Measurements from ENCODE around the gene BICC1. TPM values are rescaled to one million over a fixed set of nuclear protein-coding genes. Genes with fewer than 3 reads are reported as not detected.

BICC1 gene
- total RNA-seq, 1 donor from 2014 or later = 2.4 TPM

DNA sequence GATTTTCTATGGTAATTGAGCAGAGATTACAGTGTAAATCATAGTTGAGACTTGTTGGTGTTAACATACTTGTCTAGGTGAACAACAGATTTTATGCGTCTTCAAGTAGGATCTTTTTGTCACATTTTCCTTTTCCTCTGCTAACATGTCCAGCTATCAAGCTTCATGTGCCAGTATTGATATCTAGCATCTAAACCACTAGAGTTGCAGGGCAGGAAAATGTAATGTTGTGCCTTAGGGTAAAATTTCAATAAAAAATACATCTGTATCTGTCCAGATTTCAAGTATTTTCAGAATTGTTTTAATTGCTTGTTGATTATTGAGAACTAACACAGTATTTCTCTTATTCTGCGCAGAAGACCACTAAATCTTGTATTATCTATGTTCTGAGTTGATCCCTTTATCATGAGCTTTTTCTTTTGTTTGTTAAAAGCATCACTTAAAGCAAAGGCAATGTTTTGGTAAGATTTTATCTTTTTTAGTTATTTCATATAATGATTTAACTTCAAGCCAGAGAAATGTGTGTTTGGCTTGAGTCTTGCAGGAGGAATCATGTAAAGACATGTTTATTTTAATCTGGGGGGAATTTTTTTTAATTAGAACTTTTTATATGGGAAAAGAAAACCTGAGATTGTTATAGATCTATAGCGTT, 16.5 kb downstream of the BICC1 start:
- Mint-ChIP-seq H3K9me3 (peaks cover 5% of the 10 kb centered on the region), H3K36me3 (ENCODE audit: low read depth) (peaks cover 8% of the 10 kb centered on the region), H3K27me3 (ENCODE audit: low read depth) (no peaks in the 10 kb centered on the region), H3K4me3 (no peak overlapping the region), H3K27ac (ENCODE audit: unreplicated experiment) (no peak overlapping the region), H3K4me1 (peaks cover 3% of the 10 kb centered on the region)
- TF ChIP-seq, protein P1, sequence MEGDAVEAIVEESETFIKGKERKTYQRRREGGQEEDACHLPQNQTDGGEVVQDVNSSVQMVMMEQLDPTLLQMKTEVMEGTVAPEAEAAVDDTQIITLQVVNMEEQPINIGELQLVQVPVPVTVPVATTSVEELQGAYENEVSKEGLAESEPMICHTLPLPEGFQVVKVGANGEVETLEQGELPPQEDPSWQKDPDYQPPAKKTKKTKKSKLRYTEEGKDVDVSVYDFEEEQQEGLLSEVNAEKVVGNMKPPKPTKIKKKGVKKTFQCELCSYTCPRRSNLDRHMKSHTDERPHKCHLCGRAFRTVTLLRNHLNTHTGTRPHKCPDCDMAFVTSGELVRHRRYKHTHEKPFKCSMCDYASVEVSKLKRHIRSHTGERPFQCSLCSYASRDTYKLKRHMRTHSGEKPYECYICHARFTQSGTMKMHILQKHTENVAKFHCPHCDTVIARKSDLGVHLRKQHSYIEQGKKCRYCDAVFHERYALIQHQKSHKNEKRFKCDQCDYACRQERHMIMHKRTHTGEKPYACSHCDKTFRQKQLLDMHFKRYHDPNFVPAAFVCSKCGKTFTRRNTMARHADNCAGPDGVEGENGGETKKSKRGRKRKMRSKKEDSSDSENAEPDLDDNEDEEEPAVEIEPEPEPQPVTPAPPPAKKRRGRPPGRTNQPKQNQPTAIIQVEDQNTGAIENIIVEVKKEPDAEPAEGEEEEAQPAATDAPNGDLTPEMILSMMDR (conservative IDR thresholded peaks at IDR 0.05) = no peak
- DNase-seq (ENCODE audit: low read depth, low spot score) = no peak

DNA sequence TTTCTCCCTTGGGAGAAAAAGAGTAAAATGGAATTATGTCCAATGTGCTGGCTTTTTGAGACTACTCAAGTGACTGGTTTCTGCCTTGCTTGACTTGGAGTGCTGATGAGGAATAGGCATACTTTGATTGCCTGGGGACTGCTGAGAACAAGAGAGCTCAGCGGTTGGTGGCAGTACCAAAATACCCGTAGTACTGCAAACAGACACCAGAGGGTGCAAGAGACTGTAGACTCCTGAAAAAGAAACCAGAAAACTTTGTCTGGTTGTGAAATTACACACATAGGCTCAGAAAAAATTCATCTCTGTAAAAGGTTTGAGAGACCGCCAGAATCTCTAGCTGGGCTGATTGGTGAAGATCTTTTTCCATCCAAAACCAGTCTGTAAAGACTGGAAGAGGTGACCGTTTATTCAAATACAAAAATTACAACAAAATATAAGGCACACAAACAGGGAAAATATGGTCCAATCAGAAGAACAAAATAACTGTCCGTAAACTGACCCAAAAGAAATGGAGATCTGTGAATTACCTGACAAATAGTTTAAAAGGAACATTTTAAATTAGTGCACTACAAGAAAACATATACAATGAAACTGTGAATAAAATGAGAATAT, 18.5 kb downstream of the BICC1 start:
- H3K36me3 Mint-ChIP-seq (ENCODE audit: low read depth) = peaks cover 8% of the 10 kb centered on the region
- H3K4me1 Mint-ChIP-seq = peaks cover 3% of the 10 kb centered on the region
- H3K27me3 Mint-ChIP-seq (ENCODE audit: low read depth) = no peaks in the 10 kb centered on the region
- TF ChIP-seq, protein P1 (conservative IDR thresholded peaks at IDR 0.05) = peak; percentile 88
- peaks cover 9% of the 10 kb centered on the region for H3K9me3 Mint-ChIP-seq
- DNase-seq (ENCODE audit: low read depth, low spot score) = peak; percentile 73
- no peak overlapping the region for H3K4me3 Mint-ChIP-seq
- H3K27ac Mint-ChIP-seq (ENCODE audit: unreplicated experiment) = no peak overlapping the region

DNA sequence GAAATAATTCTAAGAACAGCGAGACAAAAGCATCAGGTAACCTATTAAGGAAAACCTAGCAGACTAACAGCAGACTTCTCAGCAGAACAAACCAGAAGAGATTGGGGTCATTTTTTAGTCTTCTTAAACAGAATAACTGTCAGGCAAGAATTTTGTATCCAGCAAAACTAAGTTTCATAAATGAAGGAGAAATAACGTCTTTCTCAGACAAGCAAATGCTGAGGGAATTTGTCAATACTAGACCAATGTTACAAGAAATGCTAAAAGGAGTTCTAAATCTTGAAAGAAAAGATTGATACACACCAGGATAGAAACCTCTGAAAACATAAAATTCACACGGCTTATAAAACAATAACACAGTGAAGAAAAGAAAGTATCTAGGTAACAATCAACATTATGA, 22.6 kb downstream of the BICC1 start:
- peaks cover 3% of the 10 kb centered on the region for H3K4me1 Mint-ChIP-seq
- no peak overlapping the region for H3K27ac Mint-ChIP-seq (ENCODE audit: unreplicated experiment)
- H3K36me3 Mint-ChIP-seq (ENCODE audit: low read depth) = peaks cover 11% of the 10 kb centered on the region
- no peaks in the 10 kb centered on the region for H3K27me3 Mint-ChIP-seq (ENCODE audit: low read depth)
- H3K4me3 Mint-ChIP-seq = no peak overlapping the region
- no peak for DNase-seq (ENCODE audit: low read depth, low spot score)
- H3K9me3 Mint-ChIP-seq = peaks cover 17% of the 10 kb centered on the region
- TF ChIP-seq, protein P1 (conservative IDR thresholded peaks at IDR 0.05) = no peak

DNA sequence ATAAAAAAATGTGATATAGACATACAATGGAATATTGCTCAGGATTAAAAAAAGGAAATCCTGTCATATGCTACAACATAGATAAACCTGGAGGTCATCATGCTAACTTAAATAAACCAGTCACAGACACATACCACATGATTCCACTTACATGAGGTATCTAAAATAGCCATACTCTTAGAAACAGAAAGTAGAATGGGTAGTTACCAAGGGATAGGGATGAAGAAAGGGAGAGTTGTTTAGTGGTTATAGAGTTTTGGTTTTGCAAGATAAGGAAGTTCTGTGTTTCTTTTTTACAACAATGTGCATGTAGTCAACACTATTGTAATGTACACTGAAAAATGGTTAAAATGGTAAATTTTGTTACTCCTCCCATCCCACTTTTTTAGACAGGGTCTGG, 30.5 kb downstream of the BICC1 start:
- H3K27ac Mint-ChIP-seq (ENCODE audit: unreplicated experiment) = no peak overlapping the region
- H3K4me3 Mint-ChIP-seq = no peak overlapping the region
- peaks cover 2% of the 10 kb centered on the region for H3K36me3 Mint-ChIP-seq (ENCODE audit: low read depth)
- TF ChIP-seq, protein P1 (conservative IDR thresholded peaks at IDR 0.05) = no peak
- H3K4me1 Mint-ChIP-seq = no peaks in the 10 kb centered on the region
- H3K9me3 Mint-ChIP-seq = peaks cover 7% of the 10 kb centered on the region
- no peak for DNase-seq (ENCODE audit: low read depth, low spot score)
- no peaks in the 10 kb centered on the region for H3K27me3 Mint-ChIP-seq (ENCODE audit: low read depth)

DNA sequence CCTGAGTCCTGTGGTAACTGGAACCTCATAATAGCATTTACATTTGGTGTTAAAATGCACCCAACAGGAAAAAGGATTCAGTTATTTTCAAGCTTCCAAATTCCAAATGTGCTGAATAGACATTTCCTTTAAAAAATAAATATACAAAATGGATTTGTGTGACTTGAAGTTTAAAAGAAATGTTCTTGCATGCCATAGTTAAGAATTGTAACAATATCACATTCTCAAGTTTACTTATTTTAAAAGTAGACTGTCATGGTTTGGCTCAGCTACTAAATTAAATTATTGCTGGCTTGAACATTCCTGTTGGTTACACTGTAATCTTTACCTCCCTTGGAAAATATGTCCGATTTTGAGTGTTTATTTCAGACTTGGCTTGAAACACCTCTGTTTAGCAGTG, 31.5 kb downstream of the BICC1 start:
- Mint-ChIP-seq H3K27ac (ENCODE audit: unreplicated experiment) (no peak overlapping the region), H3K36me3 (ENCODE audit: low read depth) (no peaks in the 10 kb centered on the region), H3K4me3 (no peak overlapping the region), H3K4me1 (no peaks in the 10 kb centered on the region), H3K9me3 (peaks cover under 1% of the 10 kb centered on the region), H3K27me3 (ENCODE audit: low read depth) (no peaks in the 10 kb centered on the region)
- TF ChIP-seq, protein P1 (conservative IDR thresholded peaks at IDR 0.05) = no peak
- no peak for DNase-seq (ENCODE audit: low read depth, low spot score)

Data from neural crest cell (in vitro differentiated cells).